HG02943 (cell line): ENCODE measurements around the gene OXNAD1.
"Not testable (repeated sequence)": the region's sequence is repeated elsewhere in the genome, so short reads cannot be mapped to it uniquely, and the experiment has no call there.

Source experiments
- ATAC-seq: cut with Tn5 transposase; IDR thresholded peaks from one replicate; pipeline ENCODE4 v1.9.1; 2021; ENCODE audit warnings: mild to moderate bottlenecking, low read depth, moderate library complexity; ENCODE audit not compliant: unreplicated experiment

Gene OXNAD1

DNA sequence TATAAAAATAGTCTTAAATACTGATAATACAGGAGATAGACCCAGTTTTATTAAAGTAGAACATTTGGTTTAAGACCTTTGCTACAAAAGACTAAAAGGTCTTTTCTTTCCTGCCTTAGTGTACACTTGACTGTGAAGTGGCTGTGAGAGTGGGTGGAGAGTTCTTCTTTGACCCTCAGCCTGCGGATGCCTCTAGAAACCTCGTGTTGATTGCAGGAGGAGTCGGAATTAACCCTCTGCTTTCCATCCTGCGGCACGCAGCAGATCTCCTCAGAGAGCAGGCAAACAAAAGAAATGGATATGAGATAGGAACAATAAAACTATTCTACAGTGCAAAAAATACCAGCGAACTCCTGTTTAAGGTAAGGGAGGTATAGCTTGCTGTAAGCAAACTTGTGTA, 36.5 kb downstream of the OXNAD1 start:
- no peak for ATAC-seq

DNA sequence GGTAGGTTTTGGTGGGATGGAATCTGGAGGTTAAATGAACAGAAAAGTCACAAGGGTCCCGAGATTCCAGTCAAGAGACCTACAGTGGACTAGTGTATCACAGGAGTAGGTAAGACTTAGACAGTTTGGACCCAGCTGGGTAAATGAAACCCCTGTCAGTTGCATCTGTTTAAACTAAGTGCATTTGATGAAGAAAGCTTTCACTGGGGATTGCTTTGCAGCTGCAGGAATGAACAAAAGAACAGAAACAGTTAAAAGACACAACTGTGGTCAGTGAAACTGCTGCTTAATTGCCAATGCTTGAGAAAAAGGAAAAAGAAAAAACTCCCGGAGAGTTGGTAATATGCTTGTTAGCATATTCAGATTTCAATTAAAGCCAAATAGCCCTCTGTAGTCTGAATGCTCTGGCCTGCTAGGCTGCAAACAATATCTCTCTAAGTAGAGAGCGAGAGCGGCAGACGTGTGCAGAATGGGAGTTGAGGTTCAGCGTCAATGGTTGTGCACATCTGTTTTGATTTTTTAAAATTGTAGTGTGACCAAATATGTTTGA, 37.1 kb downstream of the OXNAD1 start:
- ATAC-seq: no peak

DNA sequence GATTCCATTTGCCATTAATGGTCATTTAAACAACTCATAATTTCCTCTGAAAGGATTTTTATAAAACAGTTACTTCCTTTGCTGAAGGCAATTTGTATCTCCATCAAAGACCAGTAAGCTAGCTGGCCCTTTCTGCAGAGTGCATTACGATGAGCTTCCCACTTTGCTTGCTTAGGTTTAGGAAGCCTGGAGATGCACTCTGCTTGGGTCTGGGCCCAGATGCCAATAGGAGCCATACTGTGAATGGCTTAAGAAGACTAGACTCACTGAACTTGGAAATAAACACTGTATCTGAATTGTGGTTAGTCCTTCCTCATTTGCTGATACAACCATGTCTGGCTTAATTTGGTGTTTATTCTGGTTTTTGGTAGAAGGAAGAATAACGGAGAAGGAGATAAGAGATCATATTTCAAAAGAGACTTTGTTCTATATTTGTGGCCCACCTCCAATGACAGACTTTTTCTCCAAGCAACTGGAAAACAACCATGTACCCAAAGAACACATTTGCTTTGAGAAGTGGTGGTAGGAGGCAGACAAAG, 38.1 kb downstream of the OXNAD1 start:
- ATAC-seq: no peak

DNA sequence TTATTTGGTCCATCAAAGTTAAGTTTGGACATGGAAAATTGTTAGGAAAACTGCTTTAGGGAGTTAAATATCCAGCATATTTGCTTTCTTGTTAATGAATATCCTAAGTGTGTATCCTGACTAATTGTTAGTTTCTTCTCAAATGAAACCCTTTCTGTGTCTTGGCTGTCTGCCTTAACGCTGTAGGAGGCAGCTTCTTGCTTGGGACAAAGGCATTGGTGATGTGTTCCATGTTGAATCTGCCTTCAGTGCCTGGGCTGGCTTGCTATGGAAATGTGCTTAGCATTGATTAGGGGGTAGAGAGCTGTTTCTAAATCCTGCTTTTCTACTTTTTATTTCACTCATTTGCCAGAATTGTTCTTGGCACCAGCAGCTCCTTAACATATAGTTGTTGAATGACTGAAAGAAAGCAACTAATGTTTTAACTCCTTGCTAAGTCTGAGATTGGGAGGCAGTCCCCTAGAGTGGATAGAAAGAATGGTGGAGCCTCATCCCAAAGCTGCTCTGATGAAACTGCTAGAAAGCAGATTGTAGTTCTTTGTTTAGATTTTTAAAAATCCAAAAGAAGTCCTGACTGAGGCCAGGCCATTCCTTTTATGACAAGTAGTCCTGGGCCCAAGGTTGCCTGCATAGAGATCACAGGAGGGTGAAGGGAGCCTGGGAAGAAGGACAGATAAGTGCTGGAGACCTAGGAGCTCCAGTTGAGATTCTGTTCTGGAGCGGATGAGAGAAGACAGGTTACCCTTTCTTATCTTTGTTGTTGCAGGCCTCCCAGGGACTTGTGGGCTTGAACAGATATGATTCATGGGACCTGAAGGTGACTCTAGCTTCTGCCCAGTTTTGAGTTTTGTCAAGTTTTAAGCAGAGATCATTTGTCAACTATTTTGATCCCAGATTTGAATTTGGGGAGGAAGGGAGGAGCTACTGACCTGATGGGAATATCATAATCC, 39.3 kb downstream of the OXNAD1 start:
- ATAC-seq: no peak

DNA sequence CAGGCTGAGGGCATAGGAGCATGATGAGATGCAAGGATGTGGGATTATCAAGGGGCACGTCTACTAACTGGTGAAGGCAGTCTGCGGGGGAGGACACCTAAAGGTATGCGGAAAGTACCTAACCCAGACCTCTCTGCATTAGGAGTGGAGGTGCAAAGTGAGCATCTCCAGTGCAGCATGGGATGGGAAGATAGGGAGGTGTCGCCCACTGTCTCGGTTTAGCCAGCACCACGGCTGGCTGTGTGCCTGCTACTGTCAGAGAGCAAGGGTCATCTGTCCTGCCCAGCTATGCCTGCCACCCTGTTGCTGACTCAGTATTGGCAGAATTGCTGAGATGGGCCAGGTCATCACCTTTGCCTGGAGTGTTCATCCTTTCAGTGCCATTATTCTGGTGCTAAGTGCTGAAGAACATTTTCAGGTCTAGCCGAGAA, 40.1 kb downstream of the OXNAD1 start:
- ATAC-seq: no peak

DNA sequence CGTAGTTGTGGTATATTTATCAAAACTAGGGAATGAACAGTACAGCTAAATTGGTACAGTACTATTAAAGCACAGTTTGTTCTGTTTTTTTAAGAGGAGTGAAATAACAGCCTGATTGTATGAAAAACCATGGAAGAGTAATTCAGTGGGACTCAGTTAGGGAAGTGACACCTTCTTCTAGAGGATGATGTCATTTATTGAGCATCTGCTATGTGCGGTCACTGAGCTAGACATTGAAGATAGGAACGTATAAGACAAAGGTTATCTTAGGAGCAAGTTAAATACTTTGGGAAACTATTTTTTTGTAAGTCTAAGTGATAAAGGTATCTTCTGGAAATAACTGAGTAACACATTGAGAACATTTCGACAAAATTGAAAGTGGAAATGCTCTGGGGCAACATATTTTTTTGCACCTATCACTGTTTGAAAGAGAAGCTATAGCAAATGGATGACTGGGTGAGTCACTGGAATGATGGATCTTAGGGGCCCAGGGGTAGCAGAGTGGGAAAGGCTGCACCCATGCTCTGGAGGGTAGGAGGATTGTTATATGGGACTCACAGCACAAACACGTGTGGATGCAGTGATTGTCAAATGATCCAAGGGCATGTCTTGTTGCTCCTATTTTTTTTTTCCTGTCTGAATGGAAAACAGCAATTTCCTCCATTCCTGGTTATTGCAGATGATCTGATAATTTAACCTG, 43.0 kb downstream of the OXNAD1 start:
- ATAC-seq: no peak

DNA sequence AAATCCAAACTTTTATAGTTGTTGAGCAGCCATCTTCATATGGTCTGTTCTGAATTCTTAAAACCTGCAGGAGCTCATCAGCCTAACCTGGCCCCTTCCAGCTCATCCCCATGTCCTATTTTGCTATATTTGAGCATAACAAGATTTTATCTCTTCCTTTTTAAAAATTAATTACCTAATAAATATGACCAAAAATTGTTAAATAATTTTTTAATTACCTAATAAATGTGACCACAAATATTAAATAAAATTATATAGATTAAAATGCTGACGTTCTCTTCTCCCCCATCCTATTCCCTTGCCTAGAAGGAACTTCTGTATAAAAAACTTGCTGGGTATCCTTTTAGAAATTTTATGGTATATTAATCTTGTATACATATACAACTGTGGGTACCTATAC, 43.7 kb downstream of the OXNAD1 start:
- no peak for ATAC-seq

DNA sequence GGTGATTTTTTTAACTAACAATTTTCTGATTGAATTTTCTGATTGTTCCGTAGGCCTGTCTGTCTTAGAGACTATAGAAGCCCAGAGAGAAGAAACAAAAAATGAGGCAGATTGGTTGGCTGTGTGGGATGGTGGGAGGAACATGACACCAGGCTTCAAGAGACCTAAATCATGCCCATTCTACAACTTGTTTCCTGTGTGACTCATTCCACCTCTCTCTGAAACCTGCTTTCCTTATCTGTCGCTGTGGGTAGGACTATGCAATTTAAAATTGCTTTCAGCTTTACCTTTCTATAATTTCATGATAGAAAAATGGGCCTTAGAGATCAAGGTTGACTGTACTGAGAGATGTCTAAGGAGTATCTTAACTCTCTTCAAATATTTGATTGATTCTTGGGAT, 44.5 kb downstream of the OXNAD1 start:
- ATAC-seq: peak; percentile 72

DNA sequence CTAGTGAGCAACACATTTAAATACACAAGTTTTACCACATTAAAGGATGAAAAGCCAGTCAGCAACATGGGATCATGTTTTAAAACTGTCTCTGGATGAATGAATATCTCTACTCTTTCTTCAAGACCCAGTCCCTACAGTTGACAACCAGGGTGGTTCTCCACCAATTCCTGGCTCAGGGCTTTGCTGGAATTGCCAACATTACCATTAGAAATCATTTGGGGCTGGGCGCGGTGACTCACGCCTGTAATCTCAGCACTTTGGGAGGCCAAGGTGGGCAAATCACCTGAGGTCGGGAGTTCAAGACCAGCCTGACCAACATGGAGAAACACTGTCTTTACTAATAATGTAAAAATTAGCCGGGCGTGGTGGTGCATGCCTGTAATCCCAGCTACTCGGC, 45.5 kb downstream of the OXNAD1 start:
- ATAC-seq: not testable (repeated sequence)

DNA sequence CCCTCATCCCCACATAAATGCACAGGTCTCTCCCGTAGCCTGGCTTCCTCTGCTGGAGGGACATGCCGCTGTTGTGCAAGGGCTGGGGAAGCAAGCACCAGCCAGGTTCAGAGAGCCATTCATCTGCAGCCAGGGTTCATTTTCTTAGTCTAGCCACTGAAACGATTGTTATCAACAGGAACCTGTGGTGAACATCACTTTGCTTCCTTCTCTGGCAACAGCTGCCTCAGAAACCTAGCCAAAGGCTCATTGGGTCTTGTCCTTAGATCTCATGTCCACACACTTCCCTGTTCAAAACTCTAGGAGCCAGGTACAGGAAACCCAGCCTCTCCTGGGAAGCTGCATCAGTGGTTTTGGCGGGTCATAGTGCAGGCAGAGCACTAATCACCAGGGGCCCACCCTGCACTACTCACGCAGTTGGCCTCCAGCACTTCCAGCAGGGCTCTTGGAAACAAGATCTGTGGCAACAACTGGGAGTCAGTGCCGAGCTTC, 47.0 kb downstream of the OXNAD1 start:
- ATAC-seq: peak; percentile 65

DNA sequence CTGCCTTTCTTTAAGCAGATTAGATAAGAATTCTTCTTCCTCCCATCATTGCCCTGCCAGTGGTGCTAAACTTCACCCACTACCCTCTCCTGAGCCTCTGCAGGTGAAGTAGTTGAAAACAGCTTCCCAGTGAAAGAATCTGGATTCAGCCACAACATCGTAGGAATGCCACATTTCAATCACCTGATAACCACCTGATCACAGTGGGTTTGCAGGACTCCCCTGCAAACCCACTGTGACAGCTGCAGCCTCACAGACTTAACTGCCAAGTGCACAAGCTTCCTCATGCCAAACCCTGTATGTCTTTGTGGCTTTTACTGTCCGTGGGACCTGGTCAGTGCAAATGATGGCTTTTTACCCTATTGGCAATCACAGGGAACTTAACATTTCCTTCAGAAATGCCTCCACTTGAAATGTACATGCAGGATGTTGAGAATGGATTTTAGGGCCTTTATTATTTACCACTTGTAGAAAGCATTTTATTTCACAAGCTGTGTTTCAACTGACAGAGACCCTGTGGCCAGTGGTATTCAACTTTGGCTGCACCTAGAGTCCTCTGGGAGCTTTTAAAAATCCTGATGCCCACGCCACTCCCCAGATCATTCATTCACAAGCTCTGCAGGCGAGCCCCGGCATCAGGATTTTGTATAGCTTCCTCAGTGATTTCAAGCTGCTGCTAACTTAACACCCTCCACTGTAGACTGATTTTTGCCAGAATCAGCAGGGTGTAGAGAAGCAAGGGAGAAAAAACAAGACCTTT, 49.1 kb downstream of the OXNAD1 start:
- no peak for ATAC-seq

DNA sequence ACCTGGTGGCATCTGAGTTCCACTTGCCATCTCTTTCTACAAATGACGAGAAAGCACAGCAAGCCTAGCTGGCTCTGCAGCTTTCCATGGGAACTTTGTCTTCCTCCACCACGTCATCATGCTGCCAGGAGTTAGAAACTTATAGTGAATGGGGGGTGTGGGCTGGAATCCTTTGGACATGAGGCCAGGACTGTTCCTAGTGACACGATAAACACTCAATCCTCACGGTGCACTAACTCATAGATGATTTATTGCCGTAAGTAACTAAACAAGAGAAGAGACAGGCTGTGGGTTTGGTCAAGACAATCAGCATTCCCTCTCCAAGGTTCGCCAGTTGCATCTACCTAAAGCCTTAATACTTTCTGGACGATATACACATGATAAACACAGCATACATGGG, 50.6 kb downstream of the OXNAD1 start:
- ATAC-seq: no peak

DNA sequence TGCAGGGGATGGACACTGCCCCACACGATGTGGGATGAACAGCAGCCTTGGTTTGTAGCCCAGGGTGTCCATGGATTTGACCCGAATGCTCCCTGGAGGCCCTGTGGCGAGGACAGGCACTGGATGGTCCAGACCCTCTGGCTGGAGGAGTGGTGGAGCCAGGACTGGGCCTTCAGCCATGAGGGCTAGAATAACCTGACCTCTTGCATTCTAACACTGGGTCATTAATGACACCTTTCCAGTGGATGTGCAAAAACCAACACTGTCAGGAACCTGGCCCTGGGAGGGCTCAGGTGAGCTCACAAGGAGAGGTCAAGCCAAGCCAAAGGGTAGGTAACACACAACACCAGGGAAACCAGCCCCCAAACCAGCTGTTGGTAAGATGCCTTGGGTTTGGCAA, 51.4 kb downstream of the OXNAD1 start:
- ATAC-seq: no peak

DNA sequence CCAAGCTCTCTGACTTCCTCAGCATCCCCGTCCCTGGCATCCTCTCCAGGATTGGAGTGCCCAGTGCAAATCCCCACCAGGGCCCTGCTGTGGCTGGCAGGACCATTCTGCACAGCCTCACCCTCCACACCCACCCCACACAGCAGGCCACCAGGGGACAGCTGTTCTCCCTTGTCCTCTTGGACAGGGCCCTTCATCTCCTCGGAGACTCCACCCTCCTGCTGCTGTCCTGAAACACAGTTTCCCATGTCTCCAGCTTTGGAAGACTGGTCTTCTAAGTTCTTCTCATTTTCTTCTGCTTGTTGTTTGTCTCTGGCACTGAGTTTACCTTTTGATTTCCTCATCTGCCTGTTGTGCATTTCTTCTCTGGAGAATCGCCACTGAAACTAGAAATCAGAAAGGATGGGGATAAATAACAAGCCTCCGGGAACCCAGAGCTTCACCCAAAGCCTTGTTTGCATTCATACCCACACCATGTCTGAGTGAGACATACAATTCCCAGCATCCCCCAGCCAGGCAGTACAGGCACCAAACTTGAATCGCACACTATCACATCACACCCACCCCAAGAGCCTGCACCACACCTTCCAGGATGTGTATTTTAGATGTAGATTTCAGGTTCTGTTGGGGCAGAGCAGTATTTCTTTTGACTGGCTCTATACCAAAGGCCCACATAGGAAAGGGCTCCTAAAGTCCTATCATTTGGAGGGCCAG, 52.0 kb downstream of the OXNAD1 start:
- no peak for ATAC-seq

DNA sequence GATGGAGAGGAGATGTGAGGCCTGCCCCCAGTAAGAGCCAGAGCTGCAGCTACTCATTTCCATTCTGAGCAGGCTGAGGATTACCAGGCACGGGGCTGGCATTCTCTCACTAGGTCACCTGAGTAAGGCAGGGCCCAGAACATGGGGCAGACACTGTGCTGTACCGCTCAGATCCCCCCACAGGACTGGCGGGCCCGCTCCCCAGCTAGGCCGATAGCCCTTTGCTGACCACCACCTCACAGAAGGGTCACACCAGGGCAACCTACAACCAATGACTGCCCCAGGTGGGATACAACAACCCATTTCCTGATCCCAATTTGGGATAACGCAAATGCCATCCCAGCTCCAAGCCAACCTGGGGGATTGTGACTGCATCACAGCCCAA, 52.5 kb downstream of the OXNAD1 start:
- no peak for ATAC-seq

DNA sequence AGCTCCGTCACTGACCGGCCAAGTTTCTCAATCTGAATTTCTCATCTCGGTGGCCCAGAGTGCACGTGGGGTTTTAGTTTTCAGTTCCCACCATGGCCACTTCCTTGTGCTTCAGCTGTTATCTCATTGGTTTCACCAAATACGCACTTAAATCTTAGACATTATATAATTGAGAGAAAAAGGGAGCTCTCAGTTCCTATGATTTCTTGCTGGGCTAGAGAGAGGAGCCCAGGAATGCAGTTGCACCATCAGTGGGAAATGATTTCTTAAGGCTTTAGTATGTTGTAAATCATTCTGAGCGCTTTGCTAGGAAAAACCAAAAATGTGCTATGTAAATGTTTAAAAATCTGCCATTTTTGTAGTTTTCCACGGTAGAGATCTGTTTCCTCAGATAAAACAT, 53.2 kb downstream of the OXNAD1 start:
- no peak for ATAC-seq

DNA sequence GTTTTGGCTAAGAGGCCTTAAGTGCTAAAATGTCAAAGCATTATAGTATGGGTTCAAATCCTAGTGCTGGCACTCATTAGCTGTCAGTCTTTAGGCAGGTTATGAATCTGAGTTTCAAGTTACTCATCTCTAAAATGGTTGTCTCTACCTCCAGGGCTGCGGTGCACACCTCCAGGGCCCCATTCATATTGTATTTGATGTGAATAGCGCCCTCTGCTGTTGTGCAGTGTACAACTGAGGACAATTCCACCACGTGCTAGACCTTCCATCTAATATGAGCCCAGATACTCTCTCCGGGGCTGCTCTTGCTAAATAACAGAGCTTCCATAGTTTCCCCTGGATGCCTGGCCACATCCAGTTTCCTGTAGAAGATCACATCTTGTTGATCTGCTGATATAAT, 54.3 kb downstream of the OXNAD1 start:
- no peak for ATAC-seq

DNA sequence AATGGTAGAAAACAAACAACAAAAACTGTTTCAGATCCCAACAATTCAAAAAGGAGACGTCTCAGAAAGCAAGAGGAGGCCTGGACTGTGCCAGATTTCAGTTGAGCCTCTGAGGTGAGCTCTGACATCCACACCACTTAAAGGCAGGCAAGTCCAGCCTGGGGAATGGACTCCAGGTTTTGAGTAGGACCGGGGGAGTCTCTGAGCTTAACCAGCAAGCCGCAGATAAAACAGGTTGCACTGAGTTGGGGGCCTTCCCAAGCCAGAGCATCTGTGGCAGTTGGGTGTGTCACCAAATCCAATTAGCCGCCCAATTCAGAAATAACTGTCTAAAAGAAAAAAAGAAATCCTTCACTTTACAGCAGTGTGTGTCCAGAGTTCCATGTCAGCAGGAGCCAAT, 54.7 kb downstream of the OXNAD1 start:
- ATAC-seq: no peak

DNA sequence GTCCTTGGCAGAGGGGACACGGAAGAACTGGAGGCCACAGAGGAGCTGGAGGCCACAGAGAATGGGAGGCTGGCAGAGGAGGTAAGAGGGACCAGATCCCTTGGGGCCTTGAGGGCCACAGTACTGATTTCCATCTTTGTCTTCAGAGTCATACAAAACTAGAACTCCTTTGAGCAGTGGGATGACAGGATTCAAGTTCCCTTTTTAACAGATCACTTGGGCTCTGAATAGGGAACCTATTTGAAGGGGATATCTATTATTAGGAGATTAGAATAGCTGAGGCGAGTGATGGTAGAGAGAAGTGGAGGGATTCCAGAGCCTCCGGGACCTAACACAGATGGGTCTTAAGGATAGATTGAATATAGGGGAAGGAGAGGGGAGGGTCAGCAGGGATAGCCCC, 55.7 kb downstream of the OXNAD1 start:
- no peak for ATAC-seq

DNA sequence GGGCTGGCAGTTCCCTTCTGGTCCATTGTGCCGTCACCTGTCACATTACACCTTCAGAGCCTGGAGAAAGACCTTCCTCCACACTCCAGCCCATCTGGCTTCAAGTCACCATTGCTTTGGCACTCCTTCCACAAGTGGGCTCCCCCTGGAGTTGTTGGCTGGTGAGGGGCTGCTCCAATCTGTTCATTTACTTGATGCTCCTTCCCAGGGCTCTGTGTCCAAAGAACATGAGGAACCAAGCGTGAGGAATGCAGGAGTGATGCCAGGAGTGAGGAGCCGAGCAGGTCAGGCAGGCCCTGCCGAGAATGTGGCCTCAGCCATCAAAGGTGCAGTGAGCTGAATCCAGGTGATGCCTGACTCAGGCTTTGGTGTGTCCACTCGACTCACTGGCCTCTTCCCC, 57.2 kb downstream of the OXNAD1 start:
- ATAC-seq: no peak
